Measurements from ENCODE around the gene PLAC8L1.

Gene PLAC8L1

DNA sequence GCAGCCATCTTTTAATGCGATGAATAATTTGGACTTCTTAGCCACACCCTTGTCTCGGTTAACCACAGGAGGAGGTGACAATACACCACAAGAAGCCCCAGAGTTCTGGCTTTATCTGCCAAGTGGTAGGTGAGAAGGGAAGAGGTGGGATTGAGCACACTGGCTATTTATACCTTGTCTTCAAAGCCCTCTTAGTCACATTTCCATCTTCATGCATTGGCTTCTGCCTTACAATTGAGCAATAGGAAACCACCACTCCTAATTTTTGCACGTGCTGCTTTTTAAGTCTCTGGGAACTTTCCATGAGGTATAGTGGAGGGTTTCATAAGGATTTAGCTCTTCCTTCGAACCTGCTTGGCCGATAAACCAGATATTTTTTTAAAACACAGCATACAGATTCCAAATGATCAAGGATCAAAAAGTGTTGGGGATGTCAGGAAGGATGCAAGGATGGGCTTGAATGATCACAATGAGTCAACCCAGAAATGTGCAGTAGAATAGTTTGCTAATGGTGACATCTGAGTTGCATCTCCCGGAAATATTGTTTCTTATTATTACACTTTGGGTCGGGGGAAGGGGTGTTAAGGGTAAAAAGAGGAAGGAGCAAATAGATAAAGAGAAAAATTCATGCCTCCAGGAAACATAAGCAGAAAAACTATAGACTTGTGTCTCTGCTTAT lies 25.5 kb downstream of the PLAC8L1 start:
- no peak overlapping the region for H3K27ac ChIP-seq
- TF ChIP-seq, protein P1, sequence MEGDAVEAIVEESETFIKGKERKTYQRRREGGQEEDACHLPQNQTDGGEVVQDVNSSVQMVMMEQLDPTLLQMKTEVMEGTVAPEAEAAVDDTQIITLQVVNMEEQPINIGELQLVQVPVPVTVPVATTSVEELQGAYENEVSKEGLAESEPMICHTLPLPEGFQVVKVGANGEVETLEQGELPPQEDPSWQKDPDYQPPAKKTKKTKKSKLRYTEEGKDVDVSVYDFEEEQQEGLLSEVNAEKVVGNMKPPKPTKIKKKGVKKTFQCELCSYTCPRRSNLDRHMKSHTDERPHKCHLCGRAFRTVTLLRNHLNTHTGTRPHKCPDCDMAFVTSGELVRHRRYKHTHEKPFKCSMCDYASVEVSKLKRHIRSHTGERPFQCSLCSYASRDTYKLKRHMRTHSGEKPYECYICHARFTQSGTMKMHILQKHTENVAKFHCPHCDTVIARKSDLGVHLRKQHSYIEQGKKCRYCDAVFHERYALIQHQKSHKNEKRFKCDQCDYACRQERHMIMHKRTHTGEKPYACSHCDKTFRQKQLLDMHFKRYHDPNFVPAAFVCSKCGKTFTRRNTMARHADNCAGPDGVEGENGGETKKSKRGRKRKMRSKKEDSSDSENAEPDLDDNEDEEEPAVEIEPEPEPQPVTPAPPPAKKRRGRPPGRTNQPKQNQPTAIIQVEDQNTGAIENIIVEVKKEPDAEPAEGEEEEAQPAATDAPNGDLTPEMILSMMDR (conservative IDR thresholded peaks at IDR 0.05): no peak
- TF ChIP-seq ZFX (IDR thresholded peaks at IDR 0.05): no peak

DNA sequence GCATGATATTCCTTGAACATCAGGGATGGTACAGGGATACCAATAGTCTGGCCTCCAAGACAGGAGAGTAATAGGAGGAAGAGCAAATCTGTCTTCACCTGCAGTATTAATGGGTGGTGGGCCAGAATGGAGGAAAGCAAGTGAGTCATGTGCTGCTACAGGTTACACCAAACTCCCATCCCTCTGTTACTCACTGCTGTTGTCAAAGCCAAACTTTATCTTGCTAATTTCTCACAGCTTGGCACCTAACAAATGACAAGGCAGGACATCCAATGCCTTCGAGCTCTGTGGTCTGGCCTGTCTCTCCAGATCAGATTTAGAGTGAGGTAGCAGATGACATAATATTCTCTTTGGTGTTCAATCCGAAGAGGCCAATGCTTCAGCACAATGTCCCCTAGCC lies 26.8 kb downstream of the PLAC8L1 start:
- TF ChIP-seq ZFX (IDR thresholded peaks at IDR 0.05): no peak
- TF ChIP-seq, protein P1 (conservative IDR thresholded peaks at IDR 0.05): no peak
- no peak overlapping the region for H3K27ac ChIP-seq

DNA sequence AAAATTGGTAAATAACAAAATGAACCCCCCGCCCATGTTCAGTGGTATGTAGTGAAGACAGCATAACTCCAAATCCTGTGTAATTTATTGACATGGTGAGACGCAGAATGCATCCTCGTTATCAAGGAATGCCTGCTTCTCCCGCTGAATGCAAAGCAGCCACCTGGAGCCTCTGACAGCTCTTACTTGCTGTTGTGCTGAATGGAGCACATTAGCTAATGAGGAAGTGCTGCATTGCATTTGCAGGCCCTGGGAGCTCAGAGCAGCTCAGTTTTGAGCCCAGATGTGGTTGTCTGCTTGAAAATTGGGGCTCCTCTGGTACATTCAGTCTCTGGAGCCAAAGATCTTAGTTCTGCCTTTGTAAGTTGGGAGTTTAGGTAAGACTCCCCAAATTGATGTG lies 28.9 kb downstream of the PLAC8L1 start:
- TF ChIP-seq, protein P1 (conservative IDR thresholded peaks at IDR 0.05): no peak
- no peak for TF ChIP-seq ZFX (IDR thresholded peaks at IDR 0.05)
- no peak overlapping the region for H3K27ac ChIP-seq

DNA sequence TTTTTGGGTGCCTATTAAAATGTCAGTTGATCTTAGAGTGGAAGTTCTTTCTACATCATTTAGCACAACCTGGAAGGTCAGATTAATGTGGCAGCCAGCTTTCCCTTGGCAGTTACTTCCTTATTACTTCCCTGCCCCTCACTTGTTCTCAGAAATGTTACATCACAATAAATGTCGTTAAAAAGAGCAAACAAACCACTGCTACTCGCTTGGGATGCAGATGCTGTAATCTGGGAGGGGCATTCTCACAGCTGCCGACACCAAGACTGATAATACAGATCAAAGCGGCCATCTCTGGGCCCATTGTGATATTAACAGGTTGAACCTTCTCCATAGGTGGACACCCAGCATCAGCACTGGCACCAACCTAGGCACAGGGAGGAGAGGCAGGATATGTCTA lies 29.3 kb downstream of the PLAC8L1 start:
- TF ChIP-seq ZFX (IDR thresholded peaks at IDR 0.05): no peak
- TF ChIP-seq, protein P1 (conservative IDR thresholded peaks at IDR 0.05): no peak
- H3K27ac ChIP-seq: no peak overlapping the region

DNA sequence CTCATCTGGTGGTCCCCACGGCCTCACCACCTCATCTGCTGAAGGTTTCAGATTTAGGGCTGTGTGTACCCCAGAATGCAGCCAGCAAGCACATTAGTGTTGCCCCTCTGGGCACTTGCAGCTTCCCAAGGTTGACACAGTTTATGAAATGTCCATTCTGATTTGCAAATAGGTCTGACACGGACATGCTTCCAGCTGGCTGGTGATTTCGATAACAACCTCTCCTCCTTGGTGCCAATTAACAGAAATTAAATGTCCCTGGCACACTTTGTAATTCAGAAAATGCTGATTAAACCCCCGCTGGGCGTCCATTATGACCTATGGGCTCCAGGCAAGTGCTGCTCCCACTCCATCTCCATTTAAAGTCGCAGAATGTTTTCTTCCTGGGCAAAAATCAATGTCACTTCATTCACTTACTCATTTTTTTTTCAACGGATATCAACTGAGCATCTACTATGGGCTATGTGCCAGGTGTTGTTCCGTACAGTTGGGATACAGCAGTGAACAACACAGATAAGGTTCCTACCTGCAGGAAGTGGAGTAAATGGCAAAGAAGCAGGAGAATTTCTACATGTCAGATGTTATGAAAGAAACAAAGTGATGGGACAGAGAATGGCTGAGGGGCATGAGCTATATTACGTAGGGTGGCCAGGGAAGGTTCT lies 32.0 kb downstream of the PLAC8L1 start:
- no peak overlapping the region for H3K27ac ChIP-seq
- TF ChIP-seq, protein P1 (conservative IDR thresholded peaks at IDR 0.05): no peak
- no peak for TF ChIP-seq ZFX (IDR thresholded peaks at IDR 0.05)

DNA sequence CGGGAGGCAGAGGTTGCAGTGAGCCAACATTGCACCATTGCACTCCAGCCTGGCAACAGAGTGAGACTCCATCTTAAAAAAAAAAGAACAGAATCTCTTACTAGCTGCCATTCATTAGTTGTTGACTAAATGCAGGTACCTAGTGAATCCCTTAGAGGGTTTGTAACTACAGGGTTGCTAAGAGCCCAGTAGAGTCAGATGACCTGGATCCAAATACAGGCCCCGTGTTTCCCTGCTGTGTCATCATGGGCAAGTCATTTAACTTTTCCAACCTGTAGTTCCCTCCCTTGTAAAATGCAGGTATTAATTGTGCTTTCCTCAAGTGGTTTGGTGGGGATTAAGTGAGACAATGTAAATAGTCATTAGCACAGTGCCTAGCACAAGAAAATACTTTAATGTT lies 32.8 kb downstream of the PLAC8L1 start:
- no peak overlapping the region for H3K27ac ChIP-seq
- TF ChIP-seq ZFX (IDR thresholded peaks at IDR 0.05): no peak

DNA sequence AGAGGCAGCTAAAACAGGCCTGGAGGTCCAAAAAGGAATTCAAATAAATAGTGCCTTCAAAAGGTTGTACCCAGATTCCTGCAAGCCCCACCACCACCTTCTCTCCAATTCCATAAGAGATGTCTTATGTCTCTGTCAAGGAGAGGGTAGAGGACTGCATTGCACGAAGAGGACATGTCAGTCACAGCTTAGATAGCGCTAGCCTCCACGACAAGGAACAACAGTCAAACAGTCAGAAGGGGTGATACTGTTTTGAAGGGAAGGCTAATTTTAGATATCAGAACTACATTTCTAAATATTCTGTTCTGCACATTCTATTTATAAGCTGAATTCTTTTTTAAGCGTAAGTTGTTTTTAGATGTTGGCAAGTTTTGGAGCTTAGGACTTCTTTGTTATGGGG lies 34.2 kb downstream of the PLAC8L1 start:
- TF ChIP-seq, protein P1 (conservative IDR thresholded peaks at IDR 0.05): no peak
- no peak for TF ChIP-seq ZFX (IDR thresholded peaks at IDR 0.05)
- no peak overlapping the region for H3K27ac ChIP-seq

DNA sequence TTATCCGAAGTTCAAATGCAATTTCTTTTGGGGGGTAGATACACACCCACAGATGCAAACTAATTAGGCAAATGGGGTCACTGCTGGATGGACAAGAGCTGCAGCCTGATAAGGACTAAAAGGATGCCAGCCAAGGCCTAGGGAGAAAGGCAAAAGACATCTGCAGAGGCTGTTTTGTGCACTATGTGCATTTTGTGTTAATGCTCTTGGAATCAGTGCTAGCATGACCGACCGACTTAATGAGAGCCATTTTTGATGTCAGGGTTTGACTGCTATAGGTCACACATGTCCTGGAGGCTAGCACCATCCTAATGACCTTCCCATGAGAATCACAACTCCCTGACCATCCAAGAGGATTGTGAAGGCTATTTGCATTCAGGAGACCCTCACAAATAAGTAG lies 34.6 kb downstream of the PLAC8L1 start:
- TF ChIP-seq, protein P1 (conservative IDR thresholded peaks at IDR 0.05): no peak
- TF ChIP-seq ZFX (IDR thresholded peaks at IDR 0.05): no peak
- no peak overlapping the region for H3K27ac ChIP-seq

All from C4-2B (cell line).